ENCODE measurements around the gene VWA7. TPM values are rescaled to one million over a fixed set of nuclear protein-coding genes. Genes with fewer than 3 reads are reported as not detected.

VWA7 gene
- polyA plus RNA-seq, 1 of the 3 experiments (the other 2 are of a cell fraction) = 0.56 TPM

- Histone ChIP-seq H3K27ac (ENCODE audit: low read depth in 2 of 2, low read length in 1 of 2) (no peak overlapping the region), H3K4me3 (ENCODE audit: low read depth in 2 of 2, low read length in 1 of 2) (no peak overlapping the region), H3K9me3 (no peaks in the 10 kb centered on the region), H3K79me2 (ENCODE audit: insufficient read depth) (peaks cover 18% of the 10 kb centered on the region), H3K4me2 (no peak overlapping the region), H3K36me3 (replicated peaks in 1 of 2; ENCODE audit: control insufficient read depth in 1 of 2, insufficient read depth in 2 of 2, low read length in 1 of 2) (peaks cover 6 to 7% of the 10 kb centered on the region in 2 experiments), H3K4me1 (ENCODE audit: control insufficient read depth in 1 of 2, insufficient read depth in 2 of 2, low read depth in 1 of 2, low read length in 1 of 2) (peaks cover 8 to 21% of the 10 kb centered on the region in 2 experiments; a peak in 3 of 4 replicates), H4K20me1 (ENCODE audit: insufficient read depth) (no peaks in the 10 kb centered on the region), H3K9ac (no peak overlapping the region), H2AFZ (ENCODE audit: low read depth) (no peak overlapping the region), H3F3A (replicated peaks; ENCODE audit: insufficient read depth) (peaks cover 17% of the 10 kb centered on the region), H3K27me3 (ENCODE audit: insufficient read depth) (no peaks in the 10 kb centered on the region), H3K9me2 (no peaks in the 10 kb centered on the region)
- no peak for TF ChIP-seq RXRA (IDR thresholded peaks at IDR 0.05; ENCODE audit: borderline replicate concordance, low read depth)
- no peak for TF ChIP-seq CHD2 (IDR thresholded peaks at IDR 0.05; ENCODE audit: low read length, partially characterized antibody)
- TF ChIP-seq USF2 (IDR thresholded peaks at IDR 0.05; ENCODE audit: borderline replicate concordance, low read depth, low read length) = no peak
- TF ChIP-seq EP300 (IDR thresholded peaks at IDR 0.05; ENCODE audit: borderline replicate concordance in 1 of 2, low read depth in 1 of 2, low read length in 1 of 2) = no peak
- TF ChIP-seq NRF1 (IDR thresholded peaks at IDR 0.05; ENCODE audit: low read depth, low read length) = no peak
- TF ChIP-seq NFIC (IDR thresholded peaks at IDR 0.05; ENCODE audit: borderline replicate concordance) = no peak
- TF ChIP-seq ZBTB33 (IDR thresholded peaks at IDR 0.05; ENCODE audit: borderline replicate concordance, low read depth) = no peak
- TF ChIP-seq, protein P1, sequence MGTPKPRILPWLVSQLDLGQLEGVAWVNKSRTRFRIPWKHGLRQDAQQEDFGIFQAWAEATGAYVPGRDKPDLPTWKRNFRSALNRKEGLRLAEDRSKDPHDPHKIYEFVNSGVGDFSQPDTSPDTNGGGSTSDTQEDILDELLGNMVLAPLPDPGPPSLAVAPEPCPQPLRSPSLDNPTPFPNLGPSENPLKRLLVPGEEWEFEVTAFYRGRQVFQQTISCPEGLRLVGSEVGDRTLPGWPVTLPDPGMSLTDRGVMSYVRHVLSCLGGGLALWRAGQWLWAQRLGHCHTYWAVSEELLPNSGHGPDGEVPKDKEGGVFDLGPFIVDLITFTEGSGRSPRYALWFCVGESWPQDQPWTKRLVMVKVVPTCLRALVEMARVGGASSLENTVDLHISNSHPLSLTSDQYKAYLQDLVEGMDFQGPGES (IDR thresholded peaks at IDR 0.05; ENCODE audit: low read depth, low read length) = no peak
- no peak for DNase-seq
- ChIA-PET CTCF (interaction anchor here (0.8 to 4.9 kb wide), 4 partner anchors 12 to 81 kb away, joined by 3 to 39 read pairs (median 5); partner anchors contain the start of genes C6orf47 and DDAH2), POLR2A (no interaction called here)
- WGBS (ENCODE audit: low lambda C conversion rate) = 92% methylated on average over 2 of the region's 2 CpGs
Observed at GRCh38 chr6:31741815-31742214, 35.3 kb downstream of the VWA7 start.

- Histone ChIP-seq H3K9ac (peak overlapping the region; percentile 92), H3K27me3 (ENCODE audit: insufficient read depth) (no peaks in the 10 kb centered on the region), H3K9me3 (no peaks in the 10 kb centered on the region), H3K4me3 (ENCODE audit: low read depth in 2 of 2, low read length in 1 of 2) (peak overlapping the region; percentile 77 to 83), H3K79me2 (ENCODE audit: insufficient read depth) (peaks cover 30% of the 10 kb centered on the region), H3F3A (replicated peaks; ENCODE audit: insufficient read depth) (peaks cover 17% of the 10 kb centered on the region), H3K4me1 (ENCODE audit: control insufficient read depth in 1 of 2, insufficient read depth in 2 of 2, low read depth in 1 of 2, low read length in 1 of 2) (peaks cover 11 to 24% of the 10 kb centered on the region in 2 experiments; a peak in 3 of 4 replicates), H3K27ac (ENCODE audit: low read depth in 2 of 2, low read length in 1 of 2) (peak overlapping the region; percentile 44 to 65), H2AFZ (ENCODE audit: low read depth) (peak overlapping the region; percentile 79), H4K20me1 (ENCODE audit: insufficient read depth) (no peaks in the 10 kb centered on the region), H3K36me3 (replicated peaks in 1 of 2; ENCODE audit: control insufficient read depth in 1 of 2, insufficient read depth in 2 of 2, low read length in 1 of 2) (peaks cover 6 to 7% of the 10 kb centered on the region in 2 experiments), H3K9me2 (no peaks in the 10 kb centered on the region), H3K4me2 (peak overlapping the region; percentile 97)
- POLR2A ChIA-PET = interaction anchor here (0.8 to 1.3 kb wide), 4 partner anchors 8 to 157 kb away, joined by 3 to 4 read pairs (median 4); partner anchors contain the start of gene EHMT2
- CTCF ChIA-PET = interaction anchor here (0.5 to 5.5 kb wide), 8 partner anchors 11 to 1609 kb away, joined by 3 to 39 read pairs (median 6); partner anchors contain the start of genes C6orf47 and DDAH2
- DNase-seq = no peak
- TF ChIP-seq TEAD4 (IDR thresholded peaks at IDR 0.05; ENCODE audit: borderline replicate concordance, insufficient read depth) = no peak
- no peak for TF ChIP-seq RFX5 (IDR thresholded peaks at IDR 0.05; ENCODE audit: low read length)
- TF ChIP-seq, protein P2, sequence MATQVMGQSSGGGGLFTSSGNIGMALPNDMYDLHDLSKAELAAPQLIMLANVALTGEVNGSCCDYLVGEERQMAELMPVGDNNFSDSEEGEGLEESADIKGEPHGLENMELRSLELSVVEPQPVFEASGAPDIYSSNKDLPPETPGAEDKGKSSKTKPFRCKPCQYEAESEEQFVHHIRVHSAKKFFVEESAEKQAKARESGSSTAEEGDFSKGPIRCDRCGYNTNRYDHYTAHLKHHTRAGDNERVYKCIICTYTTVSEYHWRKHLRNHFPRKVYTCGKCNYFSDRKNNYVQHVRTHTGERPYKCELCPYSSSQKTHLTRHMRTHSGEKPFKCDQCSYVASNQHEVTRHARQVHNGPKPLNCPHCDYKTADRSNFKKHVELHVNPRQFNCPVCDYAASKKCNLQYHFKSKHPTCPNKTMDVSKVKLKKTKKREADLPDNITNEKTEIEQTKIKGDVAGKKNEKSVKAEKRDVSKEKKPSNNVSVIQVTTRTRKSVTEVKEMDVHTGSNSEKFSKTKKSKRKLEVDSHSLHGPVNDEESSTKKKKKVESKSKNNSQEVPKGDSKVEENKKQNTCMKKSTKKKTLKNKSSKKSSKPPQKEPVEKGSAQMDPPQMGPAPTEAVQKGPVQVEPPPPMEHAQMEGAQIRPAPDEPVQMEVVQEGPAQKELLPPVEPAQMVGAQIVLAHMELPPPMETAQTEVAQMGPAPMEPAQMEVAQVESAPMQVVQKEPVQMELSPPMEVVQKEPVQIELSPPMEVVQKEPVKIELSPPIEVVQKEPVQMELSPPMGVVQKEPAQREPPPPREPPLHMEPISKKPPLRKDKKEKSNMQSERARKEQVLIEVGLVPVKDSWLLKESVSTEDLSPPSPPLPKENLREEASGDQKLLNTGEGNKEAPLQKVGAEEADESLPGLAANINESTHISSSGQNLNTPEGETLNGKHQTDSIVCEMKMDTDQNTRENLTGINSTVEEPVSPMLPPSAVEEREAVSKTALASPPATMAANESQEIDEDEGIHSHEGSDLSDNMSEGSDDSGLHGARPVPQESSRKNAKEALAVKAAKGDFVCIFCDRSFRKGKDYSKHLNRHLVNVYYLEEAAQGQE (IDR thresholded peaks at IDR 0.05; ENCODE audit: low read depth, low read length) = 0 out of 2 replicates have a peak, but pooled peaks have one; percentile 47
- 19% methylated on average over 29 of the region's 29 CpGs for WGBS (ENCODE audit: low lambda C conversion rate)
Observed at GRCh38 chr6:31740397-31741223, 36.5 kb downstream of the VWA7 start.

Measured in SK-N-SH (cell line).